GM12878 (cell line): ENCODE data around the gene PRR15. TPM values are rescaled to one million over a fixed set of nuclear protein-coding genes. Genes with fewer than 3 reads are reported as not detected.

ENCODE experiments used
- ATAC-seq: fragments of 200-7000 bp; cut with Tn5 transposase; 3 replicates; pipeline ENCODE4 v1.9.1; 2020; ENCODE audit warnings: mild to moderate bottlenecking, moderate library complexity
- BruUV-seq: library from RNA; stranded (reverse); fragments of 400-500 nt; replicated peaks from 2 replicates; lab custom pipeline; 2021; lab: Mats Ljungman, UMichigan
- CTCF ChIA-PET: fragments of 300-600 bp; sonication (Branson Sonifier 250); formaldehyde crosslinking; extraction: SDS; loops from one replicate; lab custom pipeline; 2021; ENCODE audit warnings: inconsistent platforms; lab: Yijun Ruan, JAX
- POLR2A ChIA-PET: fragments of 350-600 bp; formaldehyde crosslinking; extraction: SDS; loops from one replicate; lab custom pipeline; 2021; ENCODE audit warnings: inconsistent platforms; lab: Charles Lee
- RAD21 ChIA-PET: fragments of 300-600 bp; sonication (Branson Sonifier 250); formaldehyde crosslinking; loops from one replicate; lab custom pipeline; 2023; ENCODE audit warnings: antibody characterized with exemption; ENCODE audit not compliant: unreplicated experiment; lab: Charles Lee
- SMC1A ChIA-PET: fragments of 300-600 bp; sonication (Branson Sonifier 250); formaldehyde crosslinking; loops from one replicate; lab custom pipeline; 2023; ENCODE audit not compliant: unreplicated experiment, uncharacterized antibody; lab: Charles Lee
- DNase-seq: peaks from one replicate; pipeline ENCODE4 v3.0.0-alpha.2; 2011; ENCODE audit warnings: low read depth, low spot score
- FAIRE-seq: peaks from 3 replicates; lab custom pipeline; 2011; peaks lifted over from hg19 to GRCh38; lab: Jason Lieb, UNC
- H2AFZ ChIP-seq: 2 replicates; pipeline ENCODE4 v1.6.0; 2011; ENCODE audit warnings: low read depth, low read length, control low read depth; ENCODE audit not compliant: control insufficient read depth
- H3K27ac ChIP-seq: 2 replicates; pipeline ENCODE4 v1.5.1; 2011; ENCODE audit warnings: control low read depth; ENCODE audit not compliant: control insufficient read depth, insufficient read depth
- H3K27me3 ChIP-seq, 2 experiments: replicated peaks in 1 of 2; 2 replicates each; pipeline versions ENCODE4 v1.6.0 to v1.6.1; 2011; ENCODE audit warnings: low read length in 1 of 2; ENCODE audit not compliant: control insufficient read depth in 2 of 2, insufficient read depth in 2 of 2
- H3K36me3 ChIP-seq, 2 experiments: 2 replicates each; pipeline ENCODE4 v1.5.1; 2011; ENCODE audit warnings: low read length in 1 of 2; ENCODE audit not compliant: control insufficient read depth in 2 of 2, insufficient read depth in 2 of 2
- H3K4me1 ChIP-seq: 2 replicates; pipeline ENCODE4 v1.6.1; 2011; ENCODE audit warnings: mild to moderate bottlenecking, low read length, moderate library complexity, mixed read lengths; ENCODE audit not compliant: control insufficient read depth, insufficient read depth
- H3K4me2 ChIP-seq: 2 replicates; pipeline ENCODE4 v1.6.0; 2011; ENCODE audit warnings: control low read depth; ENCODE audit not compliant: control insufficient read depth, insufficient read depth
- H3K4me3 ChIP-seq: fragments of 200-600 bp; sonication (generic); 2 replicates; pipeline ENCODE4 v1.5.1; 2016
- H3K79me2 ChIP-seq: 2 replicates; pipeline ENCODE4 v1.6.0; 2011; ENCODE audit warnings: low read length; ENCODE audit not compliant: control insufficient read depth, insufficient read depth
- H3K9ac ChIP-seq: 2 replicates; pipeline ENCODE4 v1.8.0; 2011; ENCODE audit warnings: low read length, control low read depth, mixed read lengths; ENCODE audit not compliant: control insufficient read depth, insufficient read depth
- H3K9me3 ChIP-seq: replicated peaks from 3 replicates; pipeline ENCODE4 v1.5.1; 2011; ENCODE audit warnings: mild to moderate bottlenecking, low read length; ENCODE audit not compliant: control insufficient read depth, insufficient read depth
- H4K20me1 ChIP-seq: 2 replicates; pipeline ENCODE4 v1.6.0; 2011; ENCODE audit not compliant: control insufficient read depth, insufficient read depth
- CBFB ChIP-seq: IDR thresholded peaks from 2 replicates; pipeline ENCODE4 v1.6.1; 2016; ENCODE audit warnings: antibody characterized with exemption, low read depth
- CTCF ChIP-seq, 3 experiments: IDR thresholded peaks in 2 of 3; conservative IDR thresholded peaks in 1 of 3; 2 replicates each; pipeline ENCODE4 v1.5.1; 2011; ENCODE audit warnings: low read depth in 3 of 3, low read length in 3 of 3, mild to moderate bottlenecking in 3 of 3, control low read depth in 2 of 3, moderate library complexity in 2 of 3, inconsistent platforms in 1 of 3, mixed read lengths in 1 of 3; ENCODE audit not compliant: control insufficient read depth in 2 of 3, insufficient read depth in 1 of 3; ENCODE audit errors: extremely low read depth in 1 of 3
- LARP7 ChIP-seq: fragments of 450-650 bp; IDR thresholded peaks from 2 replicates; pipeline ENCODE4 v1.6.1; 2017; ENCODE audit warnings: mild to moderate bottlenecking
- RAD21 ChIP-seq: IDR thresholded peaks from 2 replicates; pipeline ENCODE4 v1.6.1; 2011; ENCODE audit warnings: mild to moderate bottlenecking, low read depth, low read length, moderate library complexity; ENCODE audit not compliant: insufficient read depth
- WGBS: methylation state at CpG from one replicate; pipeline ENCODE4 v1.1.6; 2016; ENCODE audit warnings: low lambda C conversion rate; ENCODE audit not compliant: insufficient replicate concordance, insufficient coverage; ENCODE audit errors: missing lambda C conversion rate; 5-methylcytosine and 5-hydroxymethylcytosine counted together
- in situ Hi-C: fragments of 300-500 bp; cut with MboI; formaldehyde crosslinking; loops from 9 replicates; pipeline ENCODE4 v1.14.3; 2018; ENCODE audit warnings: mixed read lengths
- intact Hi-C: fragments of 100-400 bp; cut with micrococcal nuclease; formaldehyde crosslinking; loops from one replicate; pipeline ENCODE4 v1.14.2; 2022; ENCODE audit not compliant: unreplicated experiment
- polyA plus RNA-seq, 11 experiments: library from polyadenylated mRNA; depleted of rRNA in 4 of 11; unstranded in 6 of 11; stranded (reverse) in 5 of 11; fragments of >200 nt; fragmentation: Nextera tagmentation in 4 of 11; fragmentation: Illumina TruSeq in 1 of 11; extraction: Ambion mirVana in 4 of 11; extraction: Trizol in 1 of 11; gene quantifications; 1 replicate in 1 of 11; 2 replicates in 10 of 11; pipeline versions ENCODE4 v1.2.1 to v1.2.3, GENCODE V29; 2011 to 2016; ENCODE audit warnings: inconsistent platforms in 2 of 11, missing spikeins in 2 of 11, low read depth in 1 of 11
- total RNA-seq, 4 experiments: library from RNA; depleted of rRNA in 3 of 4; stranded (reverse); fragments of >200 nt in 3 of 4; fragmentation: Illumina TruSeq in 1 of 4; extraction: Trizol in 1 of 4; gene quantifications; 2 replicates each; pipeline versions ENCODE4 v1.2.1 to v1.2.3, GENCODE V29; 2013 to 2021

Gene PRR15
- total and polyA plus RNA-seq, 10 of the 15 experiments (the other 5 are each of a cell fraction or from before 2014, with no cell fraction given): not detected

DNA sequence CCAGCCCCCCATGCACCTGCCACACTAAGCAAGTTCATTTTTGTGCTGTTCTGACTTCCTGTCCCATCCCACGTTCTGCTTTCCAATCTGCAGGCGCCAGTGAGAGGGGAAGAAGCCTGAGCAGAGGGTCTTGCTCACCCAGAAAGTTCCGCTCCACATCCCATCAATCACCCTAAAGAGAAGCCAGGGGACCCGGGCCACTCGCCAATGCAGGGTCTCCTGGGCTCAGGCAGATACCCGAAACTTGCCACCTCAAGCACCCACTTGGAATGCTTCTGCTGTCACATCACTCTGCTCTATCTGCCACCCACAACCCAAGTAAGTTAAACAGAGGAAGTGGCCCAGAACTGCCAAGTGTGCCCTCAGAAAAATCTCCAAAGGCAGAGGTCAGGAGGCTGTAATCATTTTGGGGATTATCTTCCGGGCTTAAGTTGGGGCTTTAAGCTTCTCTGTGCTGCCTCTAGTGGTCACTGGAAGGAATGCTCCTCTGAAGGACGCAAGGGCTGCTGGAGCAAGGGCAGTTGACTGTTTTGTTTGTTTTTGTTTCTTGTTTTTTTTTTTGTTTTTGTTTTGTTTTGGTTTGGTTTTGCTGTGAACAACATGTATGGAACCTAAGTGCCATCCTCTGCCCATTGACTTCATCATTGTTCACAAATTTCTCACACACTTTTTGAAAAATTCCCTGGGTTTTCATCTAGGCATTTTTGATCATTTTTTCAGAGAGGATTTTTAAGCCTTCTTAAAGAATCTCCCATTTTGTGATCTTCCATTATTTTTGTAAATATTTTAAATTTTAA is 25.5 kb downstream of the PRR15 start:
- H3K27ac ChIP-seq: no peak overlapping the region
- peak; percentile 71 to 94 (median 93) for TF ChIP-seq CTCF (IDR thresholded peaks at IDR 0.05 in 2 of 3, conservative IDR thresholded peaks at IDR 0.05 in 1 of 3; ENCODE audit: control insufficient read depth in 2 of 3, extremely low read depth in 1 of 3, insufficient read depth in 1 of 3, low read depth in 3 of 3, low read length in 3 of 3)
- peak; percentile 33; the same call in 1 of the 2 replicates for TF ChIP-seq RAD21
- TF ChIP-seq CBFB: no peak
- TF ChIP-seq LARP7: no peak
- POLR2A ChIA-PET: no interaction called here
- no peak overlapping the region for H3K4me3 ChIP-seq
- ATAC-seq (peak; percentile 90), FAIRE-seq (peak; percentile 85), DNase-seq (peak; percentile 4)
- in situ Hi-C loops: no loop called here
- H3K4me1 ChIP-seq: no peaks in the 10 kb centered on the region
- H3K4me2 ChIP-seq: no peak overlapping the region
- H3K36me3 ChIP-seq: no peaks in the 10 kb centered on the region
- H4K20me1 ChIP-seq: no peaks in the 10 kb centered on the region
- CTCF ChIA-PET: interaction anchor here (0.6 to 1.2 kb wide), 8 partner anchors 15 to 1508 kb away, joined by 3 to 4 read pairs (median 4); no protein-coding TSS in a partner anchor
- 22% methylated on average over 8 of the region's 8 CpGs for WGBS
- no peak overlapping the region for H3K9ac ChIP-seq
- SMC1A ChIA-PET: no interaction called here
- peak overlapping the region; percentile 67 for H2AFZ ChIP-seq
- intact Hi-C loops: no loop called here
- no peaks in the 10 kb centered on the region; a peak in 1 of 4 replicates for H3K27me3 ChIP-seq
- H3K79me2 ChIP-seq: no peaks in the 10 kb centered on the region
- no TSS peak for BruUV-seq
- no peaks in the 10 kb centered on the region for H3K9me3 ChIP-seq
- RAD21 ChIA-PET: no interaction called here
